ENCODE results near the gene WNT7A.

- no peak for TF ChIP-seq CTCF (IDR thresholded peaks at IDR 0.05; ENCODE audit: low read length)
- no peak for TF ChIP-seq EZH2 (IDR thresholded peaks at IDR 0.05; ENCODE audit: borderline replicate concordance, low read length)
Observed at GRCh38 chr3:13788522-13789424, 91.1 kb downstream of the WNT7A start.

Measured in OCI-LY1 (cell line).